OCI-LY7 (cell line): ENCODE results near the gene HMGB4. TPM values are rescaled to one million over a fixed set of nuclear protein-coding genes. Genes with fewer than 3 reads are reported as not detected.

Source experiments
- BruUV-seq: library from RNA; stranded (reverse); fragments of 400-500 nt; replicated peaks from 2 replicates; lab custom pipeline; 2021; lab: Mats Ljungman, UMichigan
- CTCF ChIA-PET: fragments of 300-600 bp; sonication (Branson Sonifier 250); formaldehyde crosslinking; loops from one replicate; lab custom pipeline; 2022; ENCODE audit warnings: antibody characterized with exemption; ENCODE audit not compliant: unreplicated experiment; lab: Charles Lee
- POLR2A ChIA-PET: fragments of 300-600 bp; sonication (Branson Sonifier 250); formaldehyde crosslinking; loops from one replicate; lab custom pipeline; 2022; ENCODE audit warnings: antibody characterized with exemption; lab: Charles Lee
- DNase-seq: peaks from one replicate; pipeline ENCODE4 v3.0.0-alpha.2; 2015; ENCODE audit warnings: low spot score
- H2AFZ ChIP-seq: fragments of 200-600 bp; sonication (generic), shearing (Covaris generic); 2 replicates; pipeline ENCODE4 v1.6.1; 2014; ENCODE audit warnings: mild to moderate bottlenecking, antibody characterized with exemption, low read length, moderate library complexity
- H3K27ac ChIP-seq: fragments of 200-600 bp; sonication (generic); 2 replicates; pipeline ENCODE4 v1.5.1; 2014; ENCODE audit warnings: mixed run types, low read depth, mild to moderate bottlenecking, moderate library complexity, low read length, inconsistent platforms; ENCODE audit not compliant: poor library complexity, severe bottlenecking
- H3K36me3 ChIP-seq: fragments of 200-600 bp; sonication (generic); 2 replicates; pipeline ENCODE4 v1.6.1; 2014; ENCODE audit warnings: mild to moderate bottlenecking, antibody characterized with exemption, low read length, moderate library complexity, mixed read lengths; ENCODE audit not compliant: insufficient read depth
- H3K4me1 ChIP-seq: fragments of 200-600 bp; sonication (generic); 2 replicates; pipeline ENCODE4 v1.5.1; 2014; ENCODE audit warnings: mild to moderate bottlenecking, low read length; ENCODE audit not compliant: insufficient read depth, poor library complexity, severe bottlenecking
- H3K4me2 ChIP-seq: fragments of 200-600 bp; sonication (generic); 2 replicates; pipeline ENCODE4 v1.6.1; 2014; ENCODE audit warnings: mild to moderate bottlenecking, low read length
- H3K4me3 ChIP-seq: fragments of 200-600 bp; sonication (generic); 2 replicates; pipeline ENCODE4 v1.5.1; 2014; ENCODE audit warnings: mild to moderate bottlenecking, low read depth, low read length; ENCODE audit not compliant: poor library complexity, severe bottlenecking
- H3K79me2 ChIP-seq: fragments of 200-600 bp; sonication (generic); 2 replicates; pipeline ENCODE4 v1.6.1; 2016; ENCODE audit warnings: low read depth, mild to moderate bottlenecking, low read length, moderate library complexity, mixed read lengths; ENCODE audit not compliant: insufficient read depth
- H3K9me2 ChIP-seq: fragments of 200-600 bp; sonication (generic); 2 replicates; pipeline ENCODE4 v1.6.1; 2016; ENCODE audit warnings: mild to moderate bottlenecking, low read length, mixed read lengths; ENCODE audit not compliant: insufficient read depth
- H3K9me3 ChIP-seq: fragments of 200-600 bp; sonication (generic); 2 replicates; pipeline ENCODE4 v1.6.1; 2014; ENCODE audit warnings: mild to moderate bottlenecking, mixed run types, low read length, mixed read lengths
- H4K20me1 ChIP-seq: fragments of 200-600 bp; sonication (generic); 2 replicates; pipeline ENCODE4 v1.6.1; 2014; ENCODE audit warnings: mild to moderate bottlenecking, antibody characterized with exemption, low read length, moderate library complexity, mixed read lengths; ENCODE audit not compliant: insufficient read depth
- EZH2phosphoT487 ChIP-seq: fragments of 200-600 bp; sonication (generic); IDR thresholded peaks from 2 replicates; pipeline ENCODE4 v1.6.1; 2018; ENCODE audit warnings: low read depth, borderline replicate concordance, mild to moderate bottlenecking, mixed run types, antibody characterized with exemption, low read length, moderate library complexity, mixed read lengths
- intact Hi-C: fragments of 100-400 bp; cut with micrococcal nuclease; formaldehyde crosslinking; loops from one replicate; pipeline ENCODE4 v1.10.0; 2022; ENCODE audit not compliant: unreplicated experiment
- total RNA-seq, 2 experiments: library from RNA; depleted of rRNA in 1 of 2; stranded (reverse); fragments of >200 nt in 1 of 2; shearing (Covaris generic) in 1 of 2; gene quantifications; 2 replicates each; pipeline ENCODE4 v1.2.3, GENCODE V29; 2014 to 2022
- TF ChIP-seq, protein P1 (sequence below): fragments of 200-600 bp; sonication (generic); conservative IDR thresholded peaks from 2 replicates; pipeline ENCODE4 v1.5.1; 2014; ENCODE audit warnings: mild to moderate bottlenecking, antibody characterized with exemption, low read length, moderate library complexity, mixed read lengths

HMGB4 gene
- total RNA-seq, 2 experiments from 2014 or later = not detected

DNA sequence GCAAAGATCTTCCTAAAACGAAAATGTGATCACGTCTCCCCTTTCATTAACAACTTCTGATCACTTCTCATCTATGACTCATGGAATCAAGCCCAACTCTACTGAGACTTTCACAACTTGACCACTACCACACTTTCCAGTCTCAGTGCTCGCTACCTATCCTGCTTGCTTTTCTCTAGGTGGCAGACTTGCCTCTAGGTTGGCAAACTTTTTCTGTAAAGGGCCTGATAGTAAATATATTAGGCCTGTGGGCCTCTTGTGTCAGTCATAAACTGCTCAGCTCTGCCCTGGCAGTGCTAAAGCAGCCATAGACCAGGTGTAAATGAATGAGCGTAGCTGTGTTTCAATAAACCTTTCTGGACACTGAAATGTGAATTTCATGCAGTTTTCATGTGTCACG lies 21.5 kb upstream of the HMGB4 start:
- no peak overlapping the region for H3K4me2 ChIP-seq
- intact Hi-C loops = no loop called here
- H3K79me2 ChIP-seq = no peaks in the 10 kb centered on the region
- H3K4me1 ChIP-seq = no peaks in the 10 kb centered on the region
- no peak overlapping the region for H3K4me3 ChIP-seq
- TF ChIP-seq, protein P1, sequence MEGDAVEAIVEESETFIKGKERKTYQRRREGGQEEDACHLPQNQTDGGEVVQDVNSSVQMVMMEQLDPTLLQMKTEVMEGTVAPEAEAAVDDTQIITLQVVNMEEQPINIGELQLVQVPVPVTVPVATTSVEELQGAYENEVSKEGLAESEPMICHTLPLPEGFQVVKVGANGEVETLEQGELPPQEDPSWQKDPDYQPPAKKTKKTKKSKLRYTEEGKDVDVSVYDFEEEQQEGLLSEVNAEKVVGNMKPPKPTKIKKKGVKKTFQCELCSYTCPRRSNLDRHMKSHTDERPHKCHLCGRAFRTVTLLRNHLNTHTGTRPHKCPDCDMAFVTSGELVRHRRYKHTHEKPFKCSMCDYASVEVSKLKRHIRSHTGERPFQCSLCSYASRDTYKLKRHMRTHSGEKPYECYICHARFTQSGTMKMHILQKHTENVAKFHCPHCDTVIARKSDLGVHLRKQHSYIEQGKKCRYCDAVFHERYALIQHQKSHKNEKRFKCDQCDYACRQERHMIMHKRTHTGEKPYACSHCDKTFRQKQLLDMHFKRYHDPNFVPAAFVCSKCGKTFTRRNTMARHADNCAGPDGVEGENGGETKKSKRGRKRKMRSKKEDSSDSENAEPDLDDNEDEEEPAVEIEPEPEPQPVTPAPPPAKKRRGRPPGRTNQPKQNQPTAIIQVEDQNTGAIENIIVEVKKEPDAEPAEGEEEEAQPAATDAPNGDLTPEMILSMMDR = 0 out of 2 replicates have a peak, but pooled peaks have one; percentile 15
- no peak for TF ChIP-seq EZH2phosphoT487
- H3K9me3 ChIP-seq = no peaks in the 10 kb centered on the region
- BruUV-seq = no TSS peak
- no peaks in the 10 kb centered on the region for H3K36me3 ChIP-seq
- H3K9me2 ChIP-seq = no peaks in the 10 kb centered on the region
- H4K20me1 ChIP-seq = no peaks in the 10 kb centered on the region
- CTCF ChIA-PET = no interaction called here
- H3K27ac ChIP-seq = no peak overlapping the region
- H2AFZ ChIP-seq = no peak overlapping the region
- DNase-seq = no peak
- POLR2A ChIA-PET = no interaction called here

DNA sequence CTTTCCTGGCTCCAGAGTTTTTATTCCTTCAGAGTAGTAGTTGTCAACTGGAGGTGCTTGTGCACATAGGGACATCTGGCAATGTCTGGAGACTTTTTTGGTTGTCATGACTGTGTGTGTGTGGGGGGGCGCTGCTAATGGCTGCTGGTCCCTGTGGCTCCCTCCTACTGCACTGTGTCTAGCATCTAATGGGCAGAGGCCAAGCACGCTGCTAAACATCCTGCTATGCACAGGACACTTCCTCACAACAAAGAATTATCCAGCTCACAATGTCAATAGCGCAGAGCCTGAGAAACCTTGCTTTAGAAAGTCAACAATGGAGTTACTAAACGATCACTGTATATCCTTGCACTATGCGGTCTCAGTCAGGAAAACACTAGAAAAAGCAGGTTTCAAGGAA lies 19.7 kb upstream of the HMGB4 start:
- no peaks in the 10 kb centered on the region for H3K36me3 ChIP-seq
- no peaks in the 10 kb centered on the region for H4K20me1 ChIP-seq
- H3K79me2 ChIP-seq = no peaks in the 10 kb centered on the region
- H3K27ac ChIP-seq = no peak overlapping the region
- intact Hi-C loops = no loop called here
- H2AFZ ChIP-seq = no peak overlapping the region
- H3K9me3 ChIP-seq = no peaks in the 10 kb centered on the region
- no peak overlapping the region for H3K4me2 ChIP-seq
- POLR2A ChIA-PET = no interaction called here
- no peaks in the 10 kb centered on the region for H3K4me1 ChIP-seq
- no peak overlapping the region for H3K4me3 ChIP-seq
- H3K9me2 ChIP-seq = no peaks in the 10 kb centered on the region
- BruUV-seq = no TSS peak
- DNase-seq = no peak
- TF ChIP-seq, protein P1 = no peak
- no peak for TF ChIP-seq EZH2phosphoT487
- CTCF ChIA-PET = no interaction called here

DNA sequence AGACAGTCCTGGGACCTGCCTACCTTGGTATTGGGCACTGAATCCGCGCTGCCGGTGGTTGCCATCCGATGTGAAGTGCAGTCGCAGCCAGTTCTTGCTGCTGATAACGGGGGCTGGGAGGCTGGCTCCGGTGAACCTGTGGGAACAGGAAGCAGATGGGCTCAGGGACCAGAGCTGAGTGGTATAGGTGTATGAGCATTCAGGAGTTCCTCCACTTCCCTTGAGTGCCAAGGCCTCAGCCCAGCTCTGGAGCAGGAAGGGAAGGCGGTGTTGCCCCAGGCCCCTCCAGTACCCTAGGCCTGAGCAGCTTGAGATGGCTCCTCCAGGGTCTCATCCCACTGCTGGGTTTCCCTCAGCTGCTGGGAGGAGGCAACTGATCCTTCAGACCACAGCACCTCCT lies 17.0 kb upstream of the HMGB4 start:
- H3K4me1 ChIP-seq = no peaks in the 10 kb centered on the region
- no peaks in the 10 kb centered on the region for H3K36me3 ChIP-seq
- no peaks in the 10 kb centered on the region for H3K79me2 ChIP-seq
- no peak overlapping the region for H2AFZ ChIP-seq
- intact Hi-C loops = no loop called here
- no peak for DNase-seq
- H4K20me1 ChIP-seq = no peaks in the 10 kb centered on the region
- no peaks in the 10 kb centered on the region for H3K9me2 ChIP-seq
- no peak overlapping the region for H3K4me2 ChIP-seq
- H3K4me3 ChIP-seq = no peak overlapping the region
- no peak for TF ChIP-seq EZH2phosphoT487
- TF ChIP-seq, protein P1 = no peak
- no peak overlapping the region for H3K27ac ChIP-seq
- BruUV-seq = no TSS peak
- ChIA-PET CTCF (no interaction called here), POLR2A (no interaction called here)
- H3K9me3 ChIP-seq = no peaks in the 10 kb centered on the region
